A673 (cell line): Measurements from ENCODE around the gene SPRYD3. TPM values are rescaled to one million over a fixed set of nuclear protein-coding genes. Genes with fewer than 3 reads are reported as not detected.

ENCODE experiments used
- BruUV-seq: library from RNA; stranded (reverse); fragments of 400-500 nt; replicated peaks from 2 replicates; lab custom pipeline; 2021; lab: Mats Ljungman, UMichigan
- CTCF ChIA-PET: fragments of 300-600 bp; sonication (Branson Sonifier 250); formaldehyde crosslinking; loops from one replicate; lab custom pipeline; 2022; ENCODE audit warnings: antibody characterized with exemption; lab: Charles Lee
- POLR2A ChIA-PET: fragments of 300-600 bp; sonication (Branson Sonifier 250); formaldehyde crosslinking; loops from one replicate; lab custom pipeline; 2022; ENCODE audit warnings: antibody characterized with exemption; ENCODE audit not compliant: low non-redundant PET; lab: Charles Lee
- DNase-seq: peaks from one replicate; pipeline ENCODE4 v3.0.0-alpha.2; 2015; ENCODE audit warnings: low spot score
- H3K27ac ChIP-seq: fragments of 200-600 bp; sonication (generic); 2 replicates; pipeline ENCODE4 v1.5.1; 2016; ENCODE audit warnings: mixed run types, low read depth, mild to moderate bottlenecking, mixed read lengths, antibody characterized with exemption, low read length; ENCODE audit not compliant: poor library complexity, severe bottlenecking
- H3K27me3 ChIP-seq: fragments of 200-600 bp; sonication (generic); replicated peaks from 2 replicates; pipeline ENCODE4 v1.6.1; 2017; ENCODE audit warnings: mixed run types, low read depth, mild to moderate bottlenecking, mixed read lengths, antibody characterized with exemption, low read length; ENCODE audit not compliant: insufficient read depth, poor library complexity
- H3K36me3 ChIP-seq: fragments of 200-600 bp; sonication (generic); 2 replicates; pipeline ENCODE4 v1.6.1; 2016; ENCODE audit warnings: mixed run types, mild to moderate bottlenecking, mixed read lengths, antibody characterized with exemption, low read length; ENCODE audit not compliant: insufficient read depth, poor library complexity, severe bottlenecking
- H3K4me1 ChIP-seq: fragments of 200-600 bp; sonication (generic); 2 replicates; pipeline ENCODE4 v1.6.1; 2017; ENCODE audit warnings: mixed run types, mild to moderate bottlenecking, mixed read lengths, antibody characterized with exemption, low read length; ENCODE audit not compliant: insufficient read depth, poor library complexity, severe bottlenecking
- H3K4me3 ChIP-seq: fragments of 200-600 bp; sonication (generic); 2 replicates; pipeline ENCODE4 v1.5.1; 2016; ENCODE audit warnings: low read depth, mixed run types, mild to moderate bottlenecking, mixed read lengths, low read length; ENCODE audit not compliant: poor library complexity, severe bottlenecking
- H3K9me3 ChIP-seq: fragments of 200-600 bp; sonication (generic); 2 replicates; pipeline ENCODE4 v1.6.1; 2016; ENCODE audit warnings: mixed run types, low read depth, mild to moderate bottlenecking, mixed read lengths, antibody characterized with exemption, low read length; ENCODE audit not compliant: poor library complexity, severe bottlenecking
- CTCF ChIP-seq: fragments of 300-800, 200-600 bp; sonication (generic); conservative IDR thresholded peaks from 2 replicates; pipeline ENCODE4 v1.5.1; 2017; ENCODE audit warnings: low read depth, mild to moderate bottlenecking, antibody characterized with exemption, low read length, moderate library complexity, mixed read lengths
- EZH2 ChIP-seq: fragments of 200-600 bp; sonication (generic); IDR thresholded peaks from 2 replicates; pipeline ENCODE4 v1.6.1; 2017; ENCODE audit warnings: borderline replicate concordance, low read depth, mild to moderate bottlenecking, mixed read lengths, antibody characterized with exemption, low read length; ENCODE audit not compliant: poor library complexity, severe bottlenecking
- intact Hi-C: fragments of 100-400 bp; cut with micrococcal nuclease; formaldehyde crosslinking; loops from one replicate; pipeline ENCODE4 v1.10.0; 2022; ENCODE audit not compliant: unreplicated experiment
- total RNA-seq: library from RNA; stranded (reverse); gene quantifications from 2 replicates; pipeline ENCODE4 v1.2.3, GENCODE V29; 2021

SPRYD3 gene
- total RNA-seq, 1 experiment from 2014 or later: 19.3 TPM

GRCh38 chr12:53048033-53048779 is 31.0 kb downstream of the SPRYD3 start:
- ChIA-PET POLR2A (no interaction called here), CTCF (interaction anchor here (0.6 to 1.4 kb wide), 7 partner anchors 10 to 1516 kb away, joined by 3 to 6 read pairs (median 3); partner anchors contain the start of gene EIF4B)
- Histone ChIP-seq H3K36me3 (no peaks in the 10 kb centered on the region), H3K27me3 (no peaks in the 10 kb centered on the region), H3K27ac (peak overlapping the region; percentile 73), H3K9me3 (no peaks in the 10 kb centered on the region), H3K4me1 (peaks cover 40% of the 10 kb centered on the region), H3K4me3 (peak overlapping the region; percentile 50)
- TF ChIP-seq EZH2: no peak
- TF ChIP-seq CTCF: peak; percentile 43
- peak; percentile 55 for DNase-seq
- BruUV-seq: no TSS peak
- intact Hi-C loops: loop anchor here (5.0 kb wide), 1 partner anchor 49 kb away; the partner anchor contains the start of gene IGFBP6

GRCh38 chr12:53047221-53048032 is 31.8 kb downstream of the SPRYD3 start:
- no peaks in the 10 kb centered on the region for H3K9me3 ChIP-seq
- H3K27me3 ChIP-seq: no peaks in the 10 kb centered on the region
- H3K27ac ChIP-seq: peak overlapping the region; percentile 73
- peak overlapping the region; percentile 71 for H3K4me3 ChIP-seq
- no TSS peak for BruUV-seq
- CTCF ChIA-PET: interaction anchor here (0.6 to 1.4 kb wide), 6 partner anchors 9 to 1515 kb away, joined by 3 to 6 read pairs (median 3); partner anchors contain the start of gene EIF4B
- no peaks in the 10 kb centered on the region for H3K36me3 ChIP-seq
- peak; percentile 69 for DNase-seq
- POLR2A ChIA-PET: interaction anchor here (0.5 kb wide), 1 partner anchor 907 kb away, joined by 5 read pairs; the partner anchor contains the start of gene HOXC12
- intact Hi-C loops: loop anchor here (5.0 kb wide), 1 partner anchor 50 kb away; the partner anchor contains the start of gene IGFBP6
- TF ChIP-seq CTCF: no peak
- TF ChIP-seq EZH2: no peak
- H3K4me1 ChIP-seq: peaks cover 36% of the 10 kb centered on the region

GRCh38 chr12:53046655-53047220 is 32.5 kb downstream of the SPRYD3 start:
- peak overlapping the region; percentile 71 for H3K4me3 ChIP-seq
- H3K27ac ChIP-seq: peak overlapping the region; percentile 90
- no peaks in the 10 kb centered on the region for H3K27me3 ChIP-seq
- TF ChIP-seq EZH2 (no peak), CTCF (no peak)
- no TSS peak for BruUV-seq
- DNase-seq: peak; percentile 66
- H3K4me1 ChIP-seq: peaks cover 29% of the 10 kb centered on the region
- ChIA-PET POLR2A (no interaction called here), CTCF (interaction anchor here (0.6 to 1.4 kb wide), 4 partner anchors 9 to 52 kb away, joined by 3 to 13 read pairs (median 4); partner anchors contain the start of gene EIF4B)
- intact Hi-C loops: loop anchor here (5.0 kb wide), 1 partner anchor 51 kb away; the partner anchor contains the start of gene IGFBP6
- no peaks in the 10 kb centered on the region for H3K36me3 ChIP-seq
- no peaks in the 10 kb centered on the region for H3K9me3 ChIP-seq
